Stimulated activated naive CD8-positive, alpha-beta T cell treated with anti-CD3 and anti-CD28 coated beads, Interleukin-15, Interleukin-2, amounts not matched to agents 100 U/mL and 50 U/mL, for 24 hours (primary cell): ENCODE results near the gene L3MBTL1.
"Not testable (repeated sequence)": the region's sequence is repeated elsewhere in the genome, so short reads cannot be mapped to it uniquely, and the experiment has no call there.

Source experiments
- ATAC-seq: fragments of 150-1000 bp; cut with Tn5 transposase; one replicate; pipeline ENCODE4 v1.10.0; 2021
- DNase-seq: peaks from one replicate; pipeline ENCODE4 v3.0.0; 2021

L3MBTL1 gene

GRCh38 chr20:43559147-43559987, 51.9 kb downstream of the L3MBTL1 start:
- ATAC-seq, result no peak
- no peak for DNase-seq

- no peak for ATAC-seq
Observed at GRCh38 chr20:43560974-43561373, 53.5 kb downstream of the L3MBTL1 start.

GRCh38 chr20:43563429-43563828, 55.9 kb downstream of the L3MBTL1 start:
- DNase-seq, result no peak
- ATAC-seq, result no peak

More at GRCh38 chr20:43560974-43561373, 53.5 kb downstream of the L3MBTL1 start:
- no peak for DNase-seq

GRCh38 chr20:43563991-43564390, 56.5 kb downstream of the L3MBTL1 start:
- ATAC-seq, result no peak
- DNase-seq, result no peak

- no peak for DNase-seq
- no peak for ATAC-seq
Observed at GRCh38 chr20:43564455-43564854, 57.0 kb downstream of the L3MBTL1 start.

GRCh38 chr20:43564993-43565757, 57.7 kb downstream of the L3MBTL1 start:
- ATAC-seq (no peak), DNase-seq (no peak)

GRCh38 chr20:43565758-43566104, 58.2 kb downstream of the L3MBTL1 start:
- no peak for ATAC-seq
- DNase-seq, result no peak

- no peak for DNase-seq
- no peak for ATAC-seq
Observed at GRCh38 chr20:43567477-43567876, 60.0 kb downstream of the L3MBTL1 start.

- no peak for ATAC-seq
Observed at GRCh38 chr20:43568706-43569105, 61.2 kb downstream of the L3MBTL1 start.

GRCh38 chr20:43569282-43569681, 61.8 kb downstream of the L3MBTL1 start:
- DNase-seq (no peak), ATAC-seq (no peak)

More at GRCh38 chr20:43568706-43569105, 61.2 kb downstream of the L3MBTL1 start:
- DNase-seq, result no peak

- no peak for DNase-seq
- no peak for ATAC-seq
Observed at GRCh38 chr20:43570496-43570895, 63.0 kb downstream of the L3MBTL1 start.

GRCh38 chr20:43571310-43571709, 63.8 kb downstream of the L3MBTL1 start:
- DNase-seq (no peak), ATAC-seq (no peak)

- ATAC-seq (no peak), DNase-seq (no peak)
Observed at GRCh38 chr20:43571771-43572170, 64.3 kb downstream of the L3MBTL1 start.

- no peak for ATAC-seq
Observed at GRCh38 chr20:43572891-43573290, 65.4 kb downstream of the L3MBTL1 start.

GRCh38 chr20:43576108-43576507, 68.6 kb downstream of the L3MBTL1 start:
- no peak for DNase-seq
- no peak for ATAC-seq

More at GRCh38 chr20:43572891-43573290, 65.4 kb downstream of the L3MBTL1 start:
- no peak for DNase-seq

GRCh38 chr20:43579861-43580793, 72.6 kb downstream of the L3MBTL1 start:
- DNase-seq, result no peak

GRCh38 chr20:43583133-43583864, 75.8 kb downstream of the L3MBTL1 start:
- DNase-seq, result no peak

More at GRCh38 chr20:43579861-43580793, 72.6 kb downstream of the L3MBTL1 start:
- no peak for ATAC-seq

GRCh38 chr20:43583982-43584432, 76.5 kb downstream of the L3MBTL1 start:
- ATAC-seq (no peak), DNase-seq (no peak)

More at GRCh38 chr20:43583133-43583864, 75.8 kb downstream of the L3MBTL1 start:
- no peak for ATAC-seq

GRCh38 chr20:43584448-43585136, 77.1 kb downstream of the L3MBTL1 start:
- ATAC-seq (no peak), DNase-seq (no peak)

GRCh38 chr20:43586641-43587040, 79.1 kb downstream of the L3MBTL1 start:
- DNase-seq (no peak), ATAC-seq (no peak)

GRCh38 chr20:43588526-43588925, 81.0 kb downstream of the L3MBTL1 start:
- not testable (repeated sequence) for DNase-seq, ATAC-seq
